HG03280 (cell line): ENCODE data around the gene SLC37A1.
A peak's percentile ranks its signal among the peaks of the same experiment; 100 is the strongest.
"Not testable (repeated sequence)": the region's sequence is repeated elsewhere in the genome, so short reads cannot be mapped to it uniquely, and the experiment has no call there.

Experiments used
- ATAC-seq: cut with Tn5 transposase; IDR thresholded peaks from one replicate; pipeline ENCODE4 v1.9.1; 2021; ENCODE audit warnings: mild to moderate bottlenecking, moderate library complexity; ENCODE audit not compliant: unreplicated experiment

Gene SLC37A1

GRCh38 chr21:42513151-42513984 lies at the start of gene SLC37A1:
Gene SLC37A1, plus strand, starts transcription at chr21:42513852. Its CDS starts 4,603 bp downstream, at chr21:42518455.
- ATAC-seq = peak; percentile 56

DNA sequence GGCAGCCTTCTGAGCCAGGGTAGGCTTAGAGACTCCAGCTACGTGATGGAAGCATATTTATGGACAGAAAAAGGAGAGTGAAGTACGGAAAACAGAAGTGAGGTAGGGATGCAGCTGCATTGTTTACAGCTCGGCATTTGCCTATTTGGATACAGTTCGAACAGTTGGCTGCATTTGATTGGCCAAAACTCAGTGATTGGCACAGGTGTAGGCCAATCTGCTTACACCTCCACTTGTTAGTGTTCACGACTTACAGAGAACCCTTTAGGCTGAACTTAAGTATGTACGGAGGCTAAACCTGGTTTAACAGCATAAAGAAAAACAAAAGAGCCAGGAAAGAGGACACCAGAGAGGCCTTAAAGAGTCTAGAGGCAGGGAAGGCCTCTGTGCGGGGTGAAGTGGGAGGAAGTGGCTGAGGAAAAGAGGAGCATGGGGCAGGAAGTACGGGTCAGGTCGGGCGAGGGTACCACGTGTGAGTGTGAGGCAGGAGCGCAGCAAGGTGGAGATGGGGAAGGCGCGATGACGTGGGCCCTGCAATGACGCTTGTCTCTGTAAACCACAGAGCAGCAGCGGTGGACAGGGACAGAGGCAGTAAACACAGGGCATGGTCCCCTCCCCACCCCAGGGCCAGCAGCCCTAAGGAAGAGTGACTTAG lies 49.7 kb upstream of the SLC37A1 start:
- no peak for ATAC-seq

DNA sequence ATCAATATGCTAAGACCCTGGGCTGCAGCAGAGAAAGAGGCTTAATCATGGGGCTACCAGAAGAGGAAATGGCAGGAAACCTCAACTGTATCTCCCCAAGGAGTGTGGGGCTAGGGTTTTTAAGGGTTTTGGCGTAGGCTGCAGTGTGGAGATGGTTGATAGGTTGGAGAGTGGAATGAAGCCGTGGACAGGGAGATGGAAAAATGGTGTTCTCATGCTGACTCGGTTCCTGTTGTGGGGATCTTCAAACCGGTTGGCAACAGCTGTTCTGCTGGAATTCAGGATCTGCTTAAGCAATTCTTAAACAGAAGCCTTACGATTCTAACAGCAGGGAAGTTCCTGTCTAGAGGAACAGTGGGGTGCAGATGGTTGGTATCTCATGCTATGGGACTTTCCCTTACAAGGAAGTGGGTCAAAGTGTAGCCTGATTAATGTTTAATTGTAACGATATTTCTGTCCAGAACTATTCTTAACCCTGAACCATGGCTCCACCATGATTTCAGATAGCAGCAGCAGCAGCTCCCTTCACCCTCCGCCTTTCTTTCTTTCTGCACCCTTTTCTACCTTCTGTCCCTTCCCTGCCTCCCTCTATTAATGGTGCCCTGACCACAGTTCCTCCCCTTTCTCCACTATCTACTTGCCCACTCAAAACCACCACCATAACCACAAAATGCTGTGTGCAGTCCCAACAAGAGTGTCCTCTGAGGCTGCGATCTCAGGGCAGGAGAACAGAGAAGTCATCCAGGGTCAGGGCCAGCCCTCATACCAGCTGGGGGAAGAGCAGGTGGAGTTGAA lies 48.4 kb upstream of the SLC37A1 start:
- ATAC-seq = no peak

- ATAC-seq = no peak
Observed at GRCh38 chr21:42465803-42466127, 47.9 kb upstream of the SLC37A1 start.

GRCh38 chr21:42466700-42467099 lies 47.0 kb upstream of the SLC37A1 start:
- ATAC-seq = no peak

GRCh38 chr21:42467140-42467983 lies 46.3 kb upstream of the SLC37A1 start:
- peak; percentile 35 for ATAC-seq

- ATAC-seq = no peak
Observed at GRCh38 chr21:42468491-42469131, 45.0 kb upstream of the SLC37A1 start.

- ATAC-seq = no peak
Observed at GRCh38 chr21:42469272-42469671, 44.4 kb upstream of the SLC37A1 start.

DNA sequence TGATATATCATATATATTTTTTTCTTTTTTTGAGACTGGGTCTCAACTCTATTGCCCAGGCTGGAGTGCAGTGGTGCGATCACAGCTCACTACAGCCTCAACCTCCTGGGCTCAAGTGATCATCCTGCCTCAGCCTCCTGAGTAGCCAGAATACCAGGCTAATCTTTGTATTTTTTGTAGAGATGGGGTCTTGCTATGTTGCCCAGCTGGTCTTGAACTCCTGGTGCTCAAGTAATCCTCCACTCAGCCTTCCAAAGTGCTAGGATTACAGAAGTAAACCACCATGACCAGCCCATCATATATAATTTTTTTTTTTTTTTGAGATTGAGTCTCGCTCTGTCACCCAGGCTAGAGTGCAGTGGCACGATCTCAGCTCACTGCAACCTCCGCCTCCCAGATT lies 43.9 kb upstream of the SLC37A1 start:
- ATAC-seq = not testable (repeated sequence)

DNA sequence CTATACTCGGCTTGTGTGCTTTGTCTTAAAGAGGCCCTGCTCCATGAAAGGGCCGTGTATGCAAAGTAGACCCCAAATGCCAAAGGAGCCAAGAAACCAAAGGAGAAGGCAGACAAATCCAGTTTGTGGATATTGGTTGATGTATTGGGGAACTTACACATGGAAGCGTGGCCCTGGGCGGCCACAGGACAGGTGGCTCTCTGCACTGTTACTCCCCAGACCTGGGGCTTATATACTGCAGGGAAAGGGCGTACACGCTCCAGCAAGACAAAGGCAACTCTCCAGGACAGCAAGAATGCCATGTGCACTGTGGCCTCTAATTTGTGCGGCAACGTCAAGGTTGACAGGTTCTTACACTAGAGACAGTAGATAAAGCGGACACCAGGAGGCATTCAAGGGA lies 42.4 kb upstream of the SLC37A1 start:
- ATAC-seq = no peak

DNA sequence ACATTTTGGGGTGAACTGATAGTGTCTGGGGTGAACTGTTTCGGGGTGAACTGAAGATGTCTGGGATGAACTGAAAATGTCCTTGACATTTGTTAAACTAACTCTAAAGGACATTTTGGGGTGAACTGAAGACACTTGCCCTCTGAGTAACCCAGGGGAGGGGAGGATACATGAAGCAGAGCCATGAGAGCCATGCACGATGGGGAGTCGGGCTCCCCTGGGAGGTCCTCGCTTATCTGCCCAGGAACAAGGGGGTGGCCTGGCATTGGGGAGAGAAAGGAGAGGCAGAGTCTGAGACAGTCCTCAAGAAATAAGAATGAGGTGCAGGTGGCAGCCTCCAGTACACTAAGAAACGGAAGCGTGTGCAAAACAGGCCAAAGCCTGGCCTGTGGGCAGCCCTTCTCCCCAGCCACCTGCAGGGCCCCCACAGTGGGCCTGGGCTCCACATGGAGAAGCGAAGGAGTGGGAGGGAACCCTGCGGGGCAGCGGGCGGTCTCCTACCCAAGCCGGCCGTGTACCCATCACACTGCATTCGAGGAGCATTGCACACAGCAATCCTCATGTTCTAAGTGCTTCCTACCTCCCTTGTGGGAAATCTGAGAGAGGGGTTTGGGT lies 41.8 kb upstream of the SLC37A1 start:
- no peak for ATAC-seq

GRCh38 chr21:42472521-42472920 lies 41.1 kb upstream of the SLC37A1 start:
- ATAC-seq = no peak

GRCh38 chr21:42473498-42474042 lies 40.1 kb upstream of the SLC37A1 start:
- no peak for ATAC-seq

DNA sequence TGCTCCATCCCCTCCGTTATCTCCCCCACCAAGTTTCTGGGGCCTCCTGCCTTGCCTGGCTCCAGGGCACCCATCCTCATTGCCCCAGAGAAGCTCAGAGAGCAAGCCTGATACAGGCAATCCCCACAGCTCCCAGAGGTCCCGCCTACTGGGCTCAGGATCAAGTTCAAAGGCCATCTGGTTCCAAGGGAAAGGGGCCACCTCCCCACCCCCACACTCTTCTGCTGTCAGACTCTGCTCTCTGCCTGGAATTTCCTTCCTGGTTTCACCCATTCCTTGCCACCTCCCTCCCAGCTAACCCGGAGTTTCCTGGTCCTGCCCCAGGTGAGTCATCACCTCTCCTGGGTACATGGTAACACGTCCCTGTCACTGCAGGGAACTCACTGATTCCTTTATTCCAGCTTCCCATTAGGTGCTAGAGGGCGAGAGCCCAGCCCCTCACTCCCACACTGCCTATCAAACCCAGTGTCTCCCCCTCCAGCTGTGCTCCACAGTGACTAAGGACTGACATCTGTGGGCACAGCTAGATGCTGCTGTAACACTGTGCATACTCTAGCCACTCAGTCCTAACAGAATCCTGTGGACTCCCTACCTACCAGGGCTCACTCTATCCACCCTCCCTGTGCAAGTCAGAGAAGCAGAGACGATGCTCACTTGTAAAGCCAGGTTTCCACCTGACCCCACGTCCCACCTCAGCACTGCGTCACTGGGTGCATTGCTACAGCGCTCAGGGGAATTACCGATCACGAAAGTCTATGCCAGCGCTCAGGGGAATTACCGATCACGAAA lies 39.4 kb upstream of the SLC37A1 start:
- peak; percentile 64 for ATAC-seq

DNA sequence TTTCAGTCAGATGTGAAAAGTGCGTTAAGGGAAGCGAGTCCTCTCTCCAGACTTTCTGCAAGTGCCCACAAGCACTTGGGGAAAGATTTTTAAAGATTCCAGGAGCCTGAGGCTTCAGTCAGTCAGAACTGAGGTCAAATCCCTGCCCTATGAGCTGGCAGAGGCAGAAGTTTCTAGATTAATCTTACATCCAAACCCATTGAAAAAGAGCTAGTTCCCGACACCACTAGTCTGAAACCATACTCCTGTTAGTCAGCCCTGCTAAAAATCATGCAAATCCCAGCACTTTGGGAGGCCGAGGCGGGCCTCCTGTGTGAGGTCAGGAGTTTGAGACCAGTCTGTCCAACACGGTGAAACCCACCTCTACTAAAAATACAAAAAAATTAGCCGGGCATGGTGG lies 38.6 kb upstream of the SLC37A1 start:
- ATAC-seq = peak; percentile 12

DNA sequence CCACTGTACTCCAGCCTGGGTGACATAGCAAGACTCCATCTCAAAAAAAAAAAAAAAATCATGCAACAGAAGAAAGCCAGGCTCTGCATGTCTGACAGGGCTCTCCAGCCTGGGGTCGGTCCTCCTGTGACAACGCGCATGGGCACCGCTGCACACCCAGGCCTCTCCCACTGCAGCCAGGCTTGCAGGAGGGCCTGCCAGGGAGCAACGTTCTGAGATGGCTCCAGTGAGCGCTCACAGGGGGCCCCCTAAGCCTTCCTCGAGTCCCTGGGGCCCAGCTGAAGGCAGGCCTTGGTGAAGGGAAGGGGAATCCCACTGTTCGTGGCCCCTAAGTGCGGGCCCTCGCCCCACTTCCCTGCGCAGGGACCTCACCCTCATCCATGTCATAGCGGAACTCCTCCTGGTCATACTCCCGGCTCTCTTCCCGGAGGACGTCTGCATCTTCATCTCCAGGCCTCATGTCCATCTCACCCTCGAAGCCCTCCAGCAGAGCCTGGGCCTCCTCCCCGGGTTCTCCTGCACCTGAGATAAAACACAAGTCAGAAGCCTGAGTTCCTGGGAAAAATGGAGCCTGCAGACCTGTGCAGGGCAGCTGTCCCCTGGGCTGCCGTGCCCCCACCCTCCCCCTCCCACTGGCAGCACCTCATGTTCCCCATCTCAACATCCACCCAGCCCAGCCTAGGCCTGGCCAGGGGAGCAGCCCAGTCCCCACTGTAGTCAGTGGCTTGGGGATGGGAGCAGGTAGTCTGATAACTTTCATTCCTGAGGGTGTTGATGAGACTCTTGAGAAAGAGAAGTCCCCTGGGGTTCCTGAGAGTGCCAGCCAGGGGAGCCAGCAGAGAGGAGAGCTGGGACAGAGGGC lies 37.9 kb upstream of the SLC37A1 start:
- no peak for ATAC-seq

GRCh38 chr21:42476388-42477331 lies 37.0 kb upstream of the SLC37A1 start:
- no peak for ATAC-seq
